Esophagus (tissue), 2 donors: ENCODE data around the gene FBXL12. TPM values are rescaled to one million over a fixed set of nuclear protein-coding genes. Genes with fewer than 3 reads are reported as not detected.
"Not testable (repeated sequence)": the region's sequence is repeated elsewhere in the genome, so short reads cannot be mapped to it uniquely, and the experiment has no call there.

Experiments used
- H3K27ac ChIP-seq, 2 donors: one replicate each; pipeline ENCODE4 v1.5.1; 2013; ENCODE audit warnings: low read depth in 2 of 2, mild to moderate bottlenecking in 2 of 2, inconsistent platforms in 1 of 2, low read length in 1 of 2, moderate library complexity in 1 of 2
- H3K27me3 ChIP-seq, 2 donors: one replicate each; pipeline ENCODE4 v1.6.1; 2013; ENCODE audit warnings: low read length in 2 of 2, control low read depth in 1 of 2, mild to moderate bottlenecking in 1 of 2; ENCODE audit not compliant: insufficient read depth in 2 of 2, control insufficient read depth in 1 of 2
- H3K36me3 ChIP-seq, 2 donors: one replicate each; pipeline ENCODE4 v1.6.1; 2013; ENCODE audit warnings: low read length in 1 of 2; ENCODE audit not compliant: control insufficient read depth in 2 of 2, insufficient read depth in 2 of 2
- H3K4me1 ChIP-seq, 2 donors: one replicate each; pipeline ENCODE4 v1.6.1; 2013; ENCODE audit warnings: low read length in 1 of 2; ENCODE audit not compliant: control insufficient read depth in 2 of 2, insufficient read depth in 2 of 2
- H3K4me3 ChIP-seq, 2 donors: one replicate each; pipeline ENCODE4 v1.5.1; 2013; ENCODE audit warnings: low read length in 2 of 2, mild to moderate bottlenecking in 2 of 2, low read depth in 1 of 2, moderate library complexity in 1 of 2
- H3K9me3 ChIP-seq, 2 donors: one replicate each; pipeline ENCODE4 v1.6.1; 2013; ENCODE audit warnings: mild to moderate bottlenecking in 2 of 2, low read depth in 1 of 2, low read length in 1 of 2, moderate library complexity in 1 of 2; ENCODE audit not compliant: control insufficient read depth in 2 of 2, insufficient read depth in 1 of 2
- WGBS, 2 donors: extraction: QIAGEN DNeasy Blood & Tissue Kit; methylation state at CpG; one replicate each; pipeline ENCODE4 v1.1.7; 2013; 5-methylcytosine and 5-hydroxymethylcytosine counted together
- polyA plus RNA-seq, 2 donors: library from polyadenylated mRNA; stranded (reverse); fragments of 200-250 nt; gene quantifications; one replicate each; pipeline ENCODE4 v1.2.3, GENCODE V29; 2013
- donor health status: healthy with polysubstance abuse.
- donor health status: Bipolar disorder and iron deficiency.

The FBXL12 gene
- polyA plus RNA-seq, 2 donors, result 14.8 to 15.3 TPM

DNA sequence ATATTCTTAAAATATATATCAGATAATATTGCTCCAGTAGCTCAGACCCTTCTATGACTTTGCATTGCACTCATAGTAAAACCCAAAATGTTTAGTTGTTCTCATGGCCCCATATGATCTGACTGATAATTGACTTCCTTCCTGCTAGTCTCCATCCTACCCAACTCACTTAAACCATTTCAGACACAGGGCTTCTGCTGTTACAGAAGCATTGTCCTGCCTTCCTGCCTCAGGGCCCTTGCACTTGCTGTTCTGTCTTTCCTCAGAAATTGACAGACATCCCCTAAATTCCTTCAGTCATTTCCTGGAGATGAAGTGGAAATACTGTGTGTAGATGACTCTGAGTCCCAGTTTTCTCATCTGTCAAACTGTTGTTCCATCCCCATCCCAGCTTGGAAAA is 19.7 kb downstream of the FBXL12 start:
- Histone ChIP-seq H3K4me1 (no peaks in the 10 kb centered on the region), H3K27ac (peak overlapping the region in 1 of 2 donors; percentile 20)

DNA sequence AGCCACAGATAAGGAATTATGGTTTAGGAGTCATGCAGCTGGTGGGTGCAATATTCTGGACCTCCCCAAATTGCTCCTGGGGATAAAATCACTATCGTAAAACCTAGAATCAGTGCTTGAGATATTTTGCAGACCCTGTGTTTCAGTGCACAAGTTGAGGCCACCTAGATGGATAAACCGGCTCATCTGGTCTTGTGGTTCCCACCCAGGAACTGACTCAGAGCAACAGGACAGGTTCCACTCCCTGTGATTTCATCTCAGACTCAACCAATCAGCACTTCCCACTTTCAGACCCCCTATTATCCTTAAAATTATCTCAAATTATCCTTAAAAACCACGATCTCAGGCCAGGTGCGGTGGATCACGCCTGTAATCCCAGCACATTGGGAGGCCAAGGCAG is 21.0 kb downstream of the FBXL12 start:
- H3K4me1 ChIP-seq, result no peaks in the 10 kb centered on the region
- WGBS, 2 donors, result 70 to 72% methylated on average over 5 of the region's 5 CpGs
- H3K36me3 ChIP-seq, result no peaks in the 10 kb centered on the region
- H3K9me3 ChIP-seq, result no peaks in the 10 kb centered on the region
- no peaks in the 10 kb centered on the region for H3K27me3 ChIP-seq
- peak overlapping the region; percentile 58 to 73 for H3K27ac ChIP-seq
- H3K4me3 ChIP-seq, result no peak overlapping the region

More for the DNA sequence above, 19.7 kb downstream of the FBXL12 start:
- Histone ChIP-seq H3K9me3 (no peaks in the 10 kb centered on the region), H3K36me3 (no peaks in the 10 kb centered on the region), H3K27me3 (no peaks in the 10 kb centered on the region), H3K4me3 (no peak overlapping the region)

DNA sequence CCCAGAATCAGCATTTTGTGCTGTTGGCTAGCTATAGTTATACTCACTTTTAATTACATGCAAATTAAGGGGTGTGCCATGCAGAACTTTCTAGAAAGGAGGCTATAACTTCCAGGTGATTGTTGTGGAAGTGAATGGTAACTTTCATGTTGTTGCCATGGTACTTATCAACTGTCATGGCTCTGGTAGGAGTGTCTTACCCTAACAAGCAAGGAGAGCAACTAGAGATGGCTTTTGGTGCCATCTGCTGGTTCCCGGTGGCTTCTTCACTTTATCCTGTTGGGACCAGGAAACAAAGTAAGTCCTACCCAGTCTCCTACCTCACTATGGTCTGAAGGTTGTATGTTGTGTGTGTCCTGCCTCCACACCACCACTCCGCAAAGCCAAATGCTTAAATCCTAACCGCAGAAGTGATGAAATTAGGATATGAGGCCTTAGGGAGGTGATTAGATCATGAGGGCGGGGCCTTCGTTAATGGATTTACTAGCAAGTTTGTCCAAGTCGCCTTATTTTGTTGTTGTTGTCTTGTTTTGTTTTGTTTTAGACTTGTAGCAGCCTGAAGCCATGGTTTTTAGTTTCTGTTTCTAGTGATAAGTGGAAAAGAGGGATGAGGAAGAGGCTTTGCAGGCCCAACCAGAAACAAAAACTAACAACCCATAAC is 22.6 kb downstream of the FBXL12 start:
- H3K9me3 ChIP-seq, result no peaks in the 10 kb centered on the region
- H3K36me3 ChIP-seq, result no peaks in the 10 kb centered on the region
- H3K27ac ChIP-seq, result peak overlapping the region; percentile 51 to 73
- no peak overlapping the region for H3K4me3 ChIP-seq
- H3K4me1 ChIP-seq, result no peaks in the 10 kb centered on the region
- no peaks in the 10 kb centered on the region for H3K27me3 ChIP-seq
- WGBS, 2 donors, result 41 to 47% methylated on average over 6 of the region's 6 CpGs

DNA sequence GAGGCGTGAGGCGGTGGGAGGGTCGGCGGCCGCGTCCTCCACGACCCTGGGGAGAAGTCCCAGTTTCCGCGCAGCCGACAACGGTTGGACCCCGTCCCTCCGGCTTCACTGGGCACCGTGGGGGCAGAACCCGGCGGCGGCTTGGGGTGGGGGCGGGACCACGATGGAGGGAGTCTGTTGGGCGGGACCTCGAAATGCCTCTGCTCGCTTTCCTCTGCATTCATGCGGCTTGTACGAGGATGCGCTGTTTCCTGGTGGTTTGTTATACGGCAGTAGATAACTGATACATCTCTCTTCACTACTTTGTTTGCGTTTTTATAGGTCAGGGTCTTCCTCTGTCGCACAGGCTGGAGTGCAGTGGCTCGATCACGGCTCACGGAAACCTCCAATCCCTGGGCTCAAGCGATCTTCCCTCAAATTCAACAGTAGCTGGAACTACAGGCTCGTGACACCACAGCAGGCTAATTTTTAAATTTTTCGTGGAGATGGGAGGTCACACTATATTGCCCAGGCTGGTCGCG is 25.7 kb downstream of the FBXL12 start:
- 16 to 19% methylated on average over 36 of the region's 36 CpGs for WGBS, 2 donors
- peak overlapping the region; percentile 66 to 69 for H3K4me3 ChIP-seq
- H3K27ac ChIP-seq, result peak overlapping the region; percentile 91 to 97
- H3K4me1 ChIP-seq, result no peaks in the 10 kb centered on the region
- H3K36me3 ChIP-seq, result no peaks in the 10 kb centered on the region
- H3K27me3 ChIP-seq, result no peaks in the 10 kb centered on the region
- no peaks in the 10 kb centered on the region for H3K9me3 ChIP-seq

DNA sequence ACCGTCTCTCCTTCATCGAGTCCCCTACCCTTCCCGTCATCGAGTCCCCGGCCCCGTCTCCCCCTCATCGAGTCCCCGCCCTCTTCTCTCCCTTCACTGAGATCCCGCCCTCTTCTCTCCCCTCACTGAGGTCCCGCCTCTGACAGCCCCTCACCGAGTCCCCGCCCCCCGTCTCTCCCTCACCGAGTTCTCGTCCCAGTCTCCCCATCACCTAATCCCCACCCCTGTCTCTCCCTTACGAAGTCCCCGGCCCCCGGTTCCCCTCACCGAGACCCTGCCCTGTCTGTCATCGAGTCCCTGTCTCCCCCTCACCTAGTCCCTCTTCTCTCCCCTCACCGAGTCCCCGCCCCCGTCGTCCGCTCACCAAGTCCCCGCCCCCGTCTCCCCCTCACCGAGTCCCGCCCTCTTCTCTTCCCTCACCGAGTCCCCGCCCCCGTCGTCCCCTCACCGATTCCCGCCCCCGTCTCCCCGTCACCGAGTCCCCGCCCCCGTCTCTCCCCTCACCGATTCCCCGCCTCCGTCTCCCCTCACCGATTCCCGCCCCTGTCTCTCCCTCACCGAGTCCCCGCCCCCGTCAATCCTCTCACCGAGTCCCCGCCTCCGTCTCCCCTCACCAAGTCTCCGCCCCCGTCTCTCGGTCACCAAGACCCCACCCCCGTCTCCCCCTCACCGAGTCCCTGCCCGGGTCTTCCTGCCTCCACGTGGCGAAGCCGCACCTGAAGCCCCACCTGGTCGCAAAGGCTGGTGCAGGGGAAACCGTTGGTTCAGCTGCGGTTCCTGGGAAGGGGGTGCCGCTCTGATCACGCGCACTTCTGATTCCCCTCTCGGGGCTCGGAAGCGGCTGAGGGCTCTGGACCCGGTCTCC is 26.4 kb downstream of the FBXL12 start:
- H3K9me3 ChIP-seq, result no peaks in the 10 kb centered on the region
- H3K27me3 ChIP-seq, result no peaks in the 10 kb centered on the region
- no peaks in the 10 kb centered on the region for H3K4me1 ChIP-seq
- no peaks in the 10 kb centered on the region for H3K36me3 ChIP-seq
- 3 to 4% methylated on average over 65 to 70 of the region's 70 CpGs for WGBS, 2 donors
- H3K4me3 ChIP-seq, result peak overlapping the region; percentile 66 to 69
- H3K27ac ChIP-seq, result peak overlapping the region; percentile 97 to 99

DNA sequence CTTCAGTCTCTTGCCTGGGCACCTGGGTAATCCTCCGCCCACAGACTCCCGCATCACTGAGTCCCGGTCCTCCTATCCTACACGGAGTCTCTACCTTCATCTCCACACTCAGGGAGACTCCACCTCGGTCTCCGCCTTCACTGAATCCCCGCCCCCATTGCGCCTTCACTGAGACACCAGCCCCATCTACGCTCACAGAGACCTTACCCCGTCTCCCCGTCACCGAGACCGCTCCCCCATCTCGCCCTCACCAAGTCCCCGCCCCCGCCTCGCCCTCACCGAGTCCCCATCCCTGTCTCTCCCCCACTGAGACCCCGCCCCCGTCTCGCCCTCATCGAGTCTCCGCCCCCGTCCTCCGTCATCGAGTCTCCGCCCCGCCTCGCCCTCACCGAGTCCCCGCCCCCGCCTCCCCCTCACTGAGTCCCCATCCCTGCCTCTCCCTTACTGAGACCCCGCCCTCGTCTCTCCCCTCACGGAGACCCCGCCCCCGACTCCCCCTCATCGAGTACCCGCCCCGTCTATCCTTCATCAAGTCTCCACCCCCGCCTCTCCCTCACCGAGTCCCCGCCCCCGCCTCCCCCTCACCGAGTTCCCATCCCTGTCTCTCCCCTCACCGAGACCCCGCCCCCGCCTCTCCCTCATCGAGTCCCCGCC is 27.2 kb downstream of the FBXL12 start:
- no peaks in the 10 kb centered on the region for H3K4me1 ChIP-seq
- 3 to 5% methylated on average over 45 to 50 of the region's 50 CpGs for WGBS, 2 donors
- no peaks in the 10 kb centered on the region for H3K36me3 ChIP-seq
- peak overlapping the region; percentile 59 to 69 for H3K4me3 ChIP-seq
- no peaks in the 10 kb centered on the region for H3K27me3 ChIP-seq
- H3K9me3 ChIP-seq, result no peaks in the 10 kb centered on the region
- H3K27ac ChIP-seq, result peak overlapping the region; percentile 97 to 99

DNA sequence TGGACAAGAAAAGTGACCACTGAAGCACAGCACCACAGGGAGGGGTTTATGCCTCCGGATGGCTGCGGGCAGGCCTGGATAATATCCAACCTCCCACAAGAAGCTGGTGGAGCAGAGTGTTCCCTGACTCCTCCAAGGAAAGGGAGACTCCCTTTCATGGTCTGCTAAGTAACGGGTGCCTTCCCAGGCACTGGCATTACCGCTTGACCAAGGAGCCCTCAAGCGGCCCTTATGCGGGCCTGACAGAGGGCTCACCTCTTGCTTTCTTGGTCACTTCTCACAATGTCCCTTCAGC is 27.9 kb downstream of the FBXL12 start:
- H3K27me3 ChIP-seq, H3K9me3 ChIP-seq, H3K36me3 ChIP-seq, H3K4me1 ChIP-seq, H3K4me3 ChIP-seq: not testable (repeated sequence)
- WGBS, 2 donors, result 76 to 81% methylated on average over 6 of the region's 6 CpGs
- peak overlapping the region in 1 of 2 donors; percentile 60 for H3K27ac ChIP-seq

DNA sequence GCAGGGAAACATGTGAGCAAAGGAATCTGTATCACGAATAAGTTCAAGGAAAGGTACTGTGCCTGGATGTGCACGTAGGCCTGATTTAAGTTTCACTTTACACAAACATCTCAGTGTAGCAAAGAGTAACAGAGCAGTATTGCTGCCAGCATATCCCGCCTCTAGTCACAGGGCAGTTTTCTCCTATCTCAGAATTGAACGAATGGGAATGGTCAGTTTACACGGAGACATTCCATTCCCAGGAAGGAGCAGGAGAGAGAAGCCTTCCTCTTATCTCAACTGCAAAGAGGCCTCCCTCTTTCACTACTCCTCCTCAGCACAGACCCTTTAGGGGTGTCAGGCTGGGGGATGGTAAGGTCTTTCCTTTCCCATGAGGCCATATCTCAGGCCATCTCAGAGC is 29.3 kb downstream of the FBXL12 start:
- not testable (repeated sequence) for H3K27me3 ChIP-seq, H3K36me3 ChIP-seq, H3K4me1 ChIP-seq, H3K9me3 ChIP-seq, H3K4me3 ChIP-seq, H3K27ac ChIP-seq
- WGBS, 2 donors, result 49 to 61% methylated on average over 5 of the region's 5 CpGs

DNA sequence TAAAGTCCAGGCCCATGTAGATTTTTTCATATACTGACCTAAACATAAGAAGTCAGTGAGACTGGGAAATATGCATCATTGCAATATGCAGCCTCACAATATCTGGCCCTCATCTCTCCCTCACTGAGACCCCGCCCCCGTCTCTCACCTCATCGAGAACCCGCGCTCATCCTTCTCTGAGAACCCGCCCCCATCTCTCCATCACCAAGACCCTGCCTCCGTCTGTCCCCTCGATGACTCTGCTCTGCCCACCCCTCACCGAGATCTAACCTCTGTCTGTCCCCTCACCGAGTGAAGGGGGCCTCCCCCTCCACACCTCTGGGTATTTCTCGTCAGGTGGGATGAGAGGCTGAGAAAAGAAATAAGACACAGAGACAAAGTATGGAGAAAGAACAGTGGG is 29.8 kb downstream of the FBXL12 start:
- H3K27me3 ChIP-seq, result no peaks in the 10 kb centered on the region
- no peaks in the 10 kb centered on the region for H3K9me3 ChIP-seq
- H3K27ac ChIP-seq, result peak overlapping the region in 1 of 2 donors; percentile 22
- H3K36me3 ChIP-seq, result no peaks in the 10 kb centered on the region
- no peaks in the 10 kb centered on the region for H3K4me1 ChIP-seq
- WGBS, 2 donors, result 78 to 79% methylated on average over 11 of the region's 11 CpGs
- H3K4me3 ChIP-seq, result no peak overlapping the region
